Neural cell (in vitro differentiated cells): Measurements from ENCODE around the gene CDH4. TPM values are rescaled to one million over a fixed set of nuclear protein-coding genes. Genes with fewer than 3 reads are reported as not detected.

Experiments used
- H2AFZ ChIP-seq: fragments of 200-600, 300-800 bp; sonication (generic), shearing (Covaris generic); 2 replicates; pipeline ENCODE4 v1.6.0; 2014; ENCODE audit warnings: low read depth, mild to moderate bottlenecking, antibody characterized with exemption, low read length, moderate library complexity
- H3F3A ChIP-seq: fragments of 200-600 bp; shearing (Covaris generic); 2 replicates; pipeline ENCODE4 v1.6.1; 2016; ENCODE audit warnings: mild to moderate bottlenecking, moderate library complexity, mixed read lengths, antibody characterized with exemption, low read length; ENCODE audit not compliant: insufficient read depth, poor library complexity, severe bottlenecking
- H3K27ac ChIP-seq: fragments of 200-600, 300-800 bp; sonication (generic), shearing (Covaris generic); 2 replicates; pipeline ENCODE4 v1.5.1; 2014; ENCODE audit warnings: mild to moderate bottlenecking, low read length, moderate library complexity
- H3K27me3 ChIP-seq: fragments of 300-800, 200-600 bp; sonication (generic), shearing (Covaris generic); 2 replicates; pipeline ENCODE4 v1.6.0; 2014; ENCODE audit warnings: mild to moderate bottlenecking, low read depth, low read length, moderate library complexity; ENCODE audit not compliant: insufficient read depth
- H3K36me3 ChIP-seq: fragments of 300-800, 200-600 bp; sonication (generic), shearing (Covaris generic); 2 replicates; pipeline ENCODE4 v1.5.1; 2014; ENCODE audit warnings: mild to moderate bottlenecking, antibody characterized with exemption, low read length, moderate library complexity; ENCODE audit not compliant: insufficient read depth
- H3K4me2 ChIP-seq: fragments of 300-800, 200-600 bp; sonication (generic), shearing (Covaris generic); 2 replicates; pipeline ENCODE4 v1.6.0; 2014; ENCODE audit warnings: mild to moderate bottlenecking, low read length
- H3K4me3 ChIP-seq: fragments of 300-800, 200-600 bp; sonication (generic), shearing (Covaris generic); 2 replicates; pipeline ENCODE4 v1.5.1; 2014; ENCODE audit warnings: mild to moderate bottlenecking, low read length, moderate library complexity
- H3K79me2 ChIP-seq: fragments of 200-600 bp; shearing (Covaris generic); replicated peaks from 2 replicates; pipeline ENCODE4 v1.6.0; 2014; ENCODE audit warnings: mild to moderate bottlenecking, low read length, moderate library complexity; ENCODE audit not compliant: insufficient read depth
- H3K9ac ChIP-seq: fragments of 300-800, 200-600 bp; sonication (generic), shearing (Covaris generic); 2 replicates; pipeline ENCODE4 v1.6.1; 2016; ENCODE audit warnings: mild to moderate bottlenecking, low read length, mixed read lengths
- H3K9me2 ChIP-seq: fragments of 200-600 bp; shearing (Covaris generic); 2 replicates; pipeline ENCODE4 v1.6.1; 2016; ENCODE audit warnings: mild to moderate bottlenecking, low read length, mixed read lengths; ENCODE audit not compliant: insufficient read depth
- H3K9me3 ChIP-seq: fragments of 200-600, 300-800 bp; sonication (generic), shearing (Covaris generic); 2 replicates; pipeline ENCODE4 v1.6.1; 2016; ENCODE audit warnings: mild to moderate bottlenecking, mixed run types, low read length, moderate library complexity, mixed read lengths
- H4K20me1 ChIP-seq: fragments of 200-600 bp; shearing (Covaris generic); 2 replicates; pipeline ENCODE4 v1.6.1; 2016; ENCODE audit warnings: mild to moderate bottlenecking, mixed run types; ENCODE audit not compliant: insufficient read depth
- EP300 ChIP-seq: fragments of 450-650 bp; conservative IDR thresholded peaks from 2 replicates; pipeline ENCODE4 v1.6.1; 2014; ENCODE audit warnings: antibody characterized with exemption, mild to moderate bottlenecking, moderate library complexity; ENCODE audit not compliant: poor library complexity, severe bottlenecking
- EZH2 ChIP-seq: fragments of 200-600, 300-800 bp; shearing (Covaris generic), sonication (generic); IDR thresholded peaks from 2 replicates; pipeline ENCODE4 v1.6.1; 2014; ENCODE audit warnings: antibody characterized with exemption, low read length, borderline replicate concordance, mild to moderate bottlenecking; ENCODE audit not compliant: insufficient read depth, poor library complexity, severe bottlenecking
- MXI1 ChIP-seq: fragments of 450-650 bp; conservative IDR thresholded peaks from 2 replicates; pipeline ENCODE4 v1.6.1; 2014; ENCODE audit warnings: antibody characterized with exemption, mild to moderate bottlenecking; ENCODE audit not compliant: poor library complexity, severe bottlenecking
- POLR2AphosphoS5 ChIP-seq: IDR thresholded peaks from 2 replicates; pipeline ENCODE4 v1.6.1; 2012
- RAD21 ChIP-seq: fragments of 450-650 bp; conservative IDR thresholded peaks from 2 replicates; pipeline ENCODE4 v1.6.1; 2014; ENCODE audit warnings: antibody characterized with exemption, mild to moderate bottlenecking, moderate library complexity
- SMC3 ChIP-seq: fragments of 450-650 bp; conservative IDR thresholded peaks from 2 replicates; pipeline ENCODE4 v1.6.1; 2014; ENCODE audit warnings: antibody characterized with exemption, mild to moderate bottlenecking, moderate library complexity; ENCODE audit not compliant: poor library complexity
- TAF1 ChIP-seq: IDR thresholded peaks from 2 replicates; pipeline ENCODE4 v1.6.1; 2012; ENCODE audit warnings: low read depth
- polyA plus RNA-seq: library from polyadenylated mRNA; depleted of rRNA; stranded (reverse); fragments of >200 nt; gene quantifications from 2 replicates; pipeline ENCODE4 v1.2.3, GENCODE V29; 2014
- TF ChIP-seq, protein P1 (sequence below): fragments of 450-650 bp; IDR thresholded peaks from 2 replicates; pipeline ENCODE4 v1.5.1; 2014; ENCODE audit warnings: antibody characterized with exemption, mild to moderate bottlenecking, moderate library complexity; ENCODE audit not compliant: poor library complexity, severe bottlenecking
- TF ChIP-seq, protein P2 (sequence below): IDR thresholded peaks from 2 replicates; pipeline ENCODE4 v1.6.1; 2012; ENCODE audit warnings: borderline replicate concordance

The CDH4 gene
- polyA plus RNA-seq, 1 donor from 2014 or later: 24.6 TPM

DNA sequence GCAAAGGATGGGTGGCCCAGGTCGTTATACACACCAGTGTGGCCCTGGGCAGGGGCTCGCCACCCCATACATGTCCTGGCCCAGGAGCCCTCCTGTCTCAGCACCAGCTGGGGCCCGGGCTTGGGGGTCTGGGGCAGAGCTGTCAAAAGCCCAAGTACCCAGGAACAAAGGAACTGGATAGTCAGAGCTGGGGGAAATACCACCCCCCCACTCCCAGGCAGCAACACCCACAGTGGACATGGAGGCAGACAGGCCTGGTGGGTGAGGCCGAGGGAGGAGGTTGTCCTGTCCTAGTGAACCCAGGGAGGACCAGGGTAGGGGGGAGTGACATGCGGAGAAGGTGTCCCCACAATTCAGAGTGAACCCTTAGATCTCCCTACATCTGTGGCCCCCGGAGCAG is 406.5 kb downstream of the CDH4 start:
- Histone ChIP-seq H4K20me1 (no peaks in the 10 kb centered on the region), H3K9ac (no peak overlapping the region), H3K4me2 (no peak overlapping the region), H3F3A (no peaks in the 10 kb centered on the region), H3K79me2 (no peaks in the 10 kb centered on the region), H3K27me3 (no peaks in the 10 kb centered on the region), H3K36me3 (no peaks in the 10 kb centered on the region), H2AFZ (no peak overlapping the region), H3K9me2 (no peaks in the 10 kb centered on the region), H3K9me3 (peaks cover 7% of the 10 kb centered on the region), H3K4me3 (no peak overlapping the region), H3K27ac (no peak overlapping the region)
- no peak for TF ChIP-seq TAF1
- TF ChIP-seq MXI1: no peak
- TF ChIP-seq POLR2AphosphoS5: no peak
- TF ChIP-seq, protein P1, sequence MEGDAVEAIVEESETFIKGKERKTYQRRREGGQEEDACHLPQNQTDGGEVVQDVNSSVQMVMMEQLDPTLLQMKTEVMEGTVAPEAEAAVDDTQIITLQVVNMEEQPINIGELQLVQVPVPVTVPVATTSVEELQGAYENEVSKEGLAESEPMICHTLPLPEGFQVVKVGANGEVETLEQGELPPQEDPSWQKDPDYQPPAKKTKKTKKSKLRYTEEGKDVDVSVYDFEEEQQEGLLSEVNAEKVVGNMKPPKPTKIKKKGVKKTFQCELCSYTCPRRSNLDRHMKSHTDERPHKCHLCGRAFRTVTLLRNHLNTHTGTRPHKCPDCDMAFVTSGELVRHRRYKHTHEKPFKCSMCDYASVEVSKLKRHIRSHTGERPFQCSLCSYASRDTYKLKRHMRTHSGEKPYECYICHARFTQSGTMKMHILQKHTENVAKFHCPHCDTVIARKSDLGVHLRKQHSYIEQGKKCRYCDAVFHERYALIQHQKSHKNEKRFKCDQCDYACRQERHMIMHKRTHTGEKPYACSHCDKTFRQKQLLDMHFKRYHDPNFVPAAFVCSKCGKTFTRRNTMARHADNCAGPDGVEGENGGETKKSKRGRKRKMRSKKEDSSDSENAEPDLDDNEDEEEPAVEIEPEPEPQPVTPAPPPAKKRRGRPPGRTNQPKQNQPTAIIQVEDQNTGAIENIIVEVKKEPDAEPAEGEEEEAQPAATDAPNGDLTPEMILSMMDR: no peak
- no peak for TF ChIP-seq EP300
- TF ChIP-seq SMC3: no peak
- no peak for TF ChIP-seq RAD21
- TF ChIP-seq, protein P2, sequence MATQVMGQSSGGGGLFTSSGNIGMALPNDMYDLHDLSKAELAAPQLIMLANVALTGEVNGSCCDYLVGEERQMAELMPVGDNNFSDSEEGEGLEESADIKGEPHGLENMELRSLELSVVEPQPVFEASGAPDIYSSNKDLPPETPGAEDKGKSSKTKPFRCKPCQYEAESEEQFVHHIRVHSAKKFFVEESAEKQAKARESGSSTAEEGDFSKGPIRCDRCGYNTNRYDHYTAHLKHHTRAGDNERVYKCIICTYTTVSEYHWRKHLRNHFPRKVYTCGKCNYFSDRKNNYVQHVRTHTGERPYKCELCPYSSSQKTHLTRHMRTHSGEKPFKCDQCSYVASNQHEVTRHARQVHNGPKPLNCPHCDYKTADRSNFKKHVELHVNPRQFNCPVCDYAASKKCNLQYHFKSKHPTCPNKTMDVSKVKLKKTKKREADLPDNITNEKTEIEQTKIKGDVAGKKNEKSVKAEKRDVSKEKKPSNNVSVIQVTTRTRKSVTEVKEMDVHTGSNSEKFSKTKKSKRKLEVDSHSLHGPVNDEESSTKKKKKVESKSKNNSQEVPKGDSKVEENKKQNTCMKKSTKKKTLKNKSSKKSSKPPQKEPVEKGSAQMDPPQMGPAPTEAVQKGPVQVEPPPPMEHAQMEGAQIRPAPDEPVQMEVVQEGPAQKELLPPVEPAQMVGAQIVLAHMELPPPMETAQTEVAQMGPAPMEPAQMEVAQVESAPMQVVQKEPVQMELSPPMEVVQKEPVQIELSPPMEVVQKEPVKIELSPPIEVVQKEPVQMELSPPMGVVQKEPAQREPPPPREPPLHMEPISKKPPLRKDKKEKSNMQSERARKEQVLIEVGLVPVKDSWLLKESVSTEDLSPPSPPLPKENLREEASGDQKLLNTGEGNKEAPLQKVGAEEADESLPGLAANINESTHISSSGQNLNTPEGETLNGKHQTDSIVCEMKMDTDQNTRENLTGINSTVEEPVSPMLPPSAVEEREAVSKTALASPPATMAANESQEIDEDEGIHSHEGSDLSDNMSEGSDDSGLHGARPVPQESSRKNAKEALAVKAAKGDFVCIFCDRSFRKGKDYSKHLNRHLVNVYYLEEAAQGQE: no peak
- no peak for TF ChIP-seq EZH2

DNA sequence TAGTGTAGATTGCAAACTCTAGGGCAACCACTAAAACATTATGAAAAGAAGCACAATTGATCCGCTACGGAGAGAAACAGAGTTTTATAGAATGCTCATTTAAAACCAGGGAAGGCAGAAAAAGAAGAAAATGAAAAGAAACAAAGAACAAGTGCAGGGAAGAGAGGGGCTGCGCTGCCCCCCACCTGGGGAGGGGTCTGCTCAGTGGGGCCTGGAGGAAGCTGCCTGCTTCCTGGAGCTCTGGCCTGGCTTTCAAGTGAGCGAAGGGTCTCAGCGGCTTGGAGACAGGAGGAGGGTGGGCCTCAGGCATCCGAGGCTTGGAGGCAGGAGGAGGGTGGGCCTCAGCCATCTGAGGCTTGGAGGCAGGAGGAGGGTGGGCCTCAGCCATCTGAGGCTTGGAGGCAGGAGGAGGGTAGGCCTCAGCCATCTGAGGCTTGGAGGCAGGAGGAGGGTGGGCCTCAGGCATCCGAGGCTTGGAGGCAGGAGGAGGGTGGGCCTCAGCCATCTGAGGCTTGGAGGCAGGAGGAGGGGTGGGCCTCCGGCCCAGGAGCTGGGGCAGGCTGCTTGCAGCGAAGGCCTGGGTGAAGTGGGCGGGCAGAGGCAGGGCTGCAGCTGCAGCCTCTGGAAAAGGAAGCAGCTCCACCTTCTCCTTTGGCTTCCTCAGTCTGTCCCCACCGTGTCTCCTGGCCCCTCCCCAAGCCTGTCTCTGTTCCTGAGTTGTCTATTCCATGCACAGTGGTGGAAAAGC is 407.4 kb downstream of the CDH4 start:
- no peak overlapping the region for H3K27ac ChIP-seq

More for the DNA sequence above, 407.4 kb downstream of the CDH4 start:
- Histone ChIP-seq H3K9me3 (peaks cover 5% of the 10 kb centered on the region), H3K79me2 (no peaks in the 10 kb centered on the region), H3K36me3 (no peaks in the 10 kb centered on the region), H3K27me3 (no peaks in the 10 kb centered on the region), H3F3A (no peaks in the 10 kb centered on the region), H4K20me1 (no peaks in the 10 kb centered on the region), H3K9ac (no peak overlapping the region), H3K9me2 (no peaks in the 10 kb centered on the region), H2AFZ (no peak overlapping the region), H3K4me2 (no peak overlapping the region), H3K4me3 (no peak overlapping the region)
- TF ChIP-seq RAD21: no peak
- TF ChIP-seq TAF1: no peak
- no peak for TF ChIP-seq EP300
- TF ChIP-seq, protein P1: no peak
- no peak for TF ChIP-seq EZH2
- no peak for TF ChIP-seq SMC3
- TF ChIP-seq, protein P2: no peak
- no peak for TF ChIP-seq POLR2AphosphoS5
- TF ChIP-seq MXI1: no peak
